GM12873 (cell line): ENCODE measurements around the gene GCSAM.

Experiments used
- TF ChIP-seq, protein P1 (sequence below): IDR thresholded peaks from 2 replicates; pipeline ENCODE4 v1.5.1; 2012; ENCODE audit warnings: low read depth, mild to moderate bottlenecking, moderate library complexity, low read length, control low read depth; ENCODE audit not compliant: insufficient read depth; ENCODE audit errors: missing control alignments

Gene GCSAM, protein sequence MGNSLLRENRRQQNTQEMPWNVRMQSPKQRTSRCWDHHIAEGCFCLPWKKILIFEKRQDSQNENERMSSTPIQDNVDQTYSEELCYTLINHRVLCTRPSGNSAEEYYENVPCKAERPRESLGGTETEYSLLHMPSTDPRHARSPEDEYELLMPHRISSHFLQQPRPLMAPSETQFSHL

DNA sequence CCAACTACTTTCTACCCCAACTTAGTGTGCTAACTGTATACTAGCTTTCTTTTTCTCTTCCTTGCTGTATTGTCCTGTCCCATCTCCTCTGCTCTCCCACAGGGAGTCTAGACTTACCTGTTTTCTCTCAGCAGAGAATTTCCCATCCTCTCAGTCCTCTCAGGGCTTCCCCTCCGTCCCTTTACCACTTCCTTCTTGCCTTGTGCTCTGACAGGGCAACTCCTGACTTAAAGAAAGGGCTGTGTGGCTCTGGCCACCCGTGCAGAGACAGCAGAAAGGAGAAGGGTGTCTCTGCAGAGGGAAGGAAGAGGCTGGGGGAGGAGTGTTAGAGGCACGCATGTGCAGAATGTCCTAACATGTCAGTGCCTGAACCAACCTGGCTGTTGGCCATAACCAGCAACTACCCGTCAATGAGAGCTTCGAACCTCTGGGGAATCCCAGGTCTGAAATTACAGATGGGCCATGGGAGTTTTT is at the start of gene GCSAM:
TSS of gene GCSAM (minus strand) at position 274 of the 474 bp plus-strand sequence. CDS start at position 146, 128 bp downstream.
- TF ChIP-seq, protein P1, sequence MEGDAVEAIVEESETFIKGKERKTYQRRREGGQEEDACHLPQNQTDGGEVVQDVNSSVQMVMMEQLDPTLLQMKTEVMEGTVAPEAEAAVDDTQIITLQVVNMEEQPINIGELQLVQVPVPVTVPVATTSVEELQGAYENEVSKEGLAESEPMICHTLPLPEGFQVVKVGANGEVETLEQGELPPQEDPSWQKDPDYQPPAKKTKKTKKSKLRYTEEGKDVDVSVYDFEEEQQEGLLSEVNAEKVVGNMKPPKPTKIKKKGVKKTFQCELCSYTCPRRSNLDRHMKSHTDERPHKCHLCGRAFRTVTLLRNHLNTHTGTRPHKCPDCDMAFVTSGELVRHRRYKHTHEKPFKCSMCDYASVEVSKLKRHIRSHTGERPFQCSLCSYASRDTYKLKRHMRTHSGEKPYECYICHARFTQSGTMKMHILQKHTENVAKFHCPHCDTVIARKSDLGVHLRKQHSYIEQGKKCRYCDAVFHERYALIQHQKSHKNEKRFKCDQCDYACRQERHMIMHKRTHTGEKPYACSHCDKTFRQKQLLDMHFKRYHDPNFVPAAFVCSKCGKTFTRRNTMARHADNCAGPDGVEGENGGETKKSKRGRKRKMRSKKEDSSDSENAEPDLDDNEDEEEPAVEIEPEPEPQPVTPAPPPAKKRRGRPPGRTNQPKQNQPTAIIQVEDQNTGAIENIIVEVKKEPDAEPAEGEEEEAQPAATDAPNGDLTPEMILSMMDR, result no peak

DNA sequence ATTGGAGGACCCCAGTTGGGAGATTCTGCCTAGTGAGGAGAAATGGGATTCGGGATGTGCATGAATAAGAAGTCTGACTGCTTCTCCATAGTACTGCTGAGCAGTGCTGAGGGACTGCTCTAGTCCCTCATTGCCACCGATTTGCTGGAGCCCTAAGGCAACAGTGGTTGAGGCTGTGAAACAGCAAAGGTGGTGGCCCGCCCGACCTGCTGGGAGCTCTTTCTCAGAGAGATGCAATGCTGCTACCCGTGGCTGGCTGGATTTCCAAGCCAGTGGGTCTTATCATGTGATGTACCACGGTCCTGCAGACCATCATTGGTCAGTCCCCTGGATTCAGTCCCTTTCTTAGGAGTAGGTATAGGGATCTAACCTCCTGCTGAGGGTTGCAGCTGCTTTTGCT is 42.6 kb upstream of the GCSAM start:
- TF ChIP-seq, protein P1, result no peak

DNA sequence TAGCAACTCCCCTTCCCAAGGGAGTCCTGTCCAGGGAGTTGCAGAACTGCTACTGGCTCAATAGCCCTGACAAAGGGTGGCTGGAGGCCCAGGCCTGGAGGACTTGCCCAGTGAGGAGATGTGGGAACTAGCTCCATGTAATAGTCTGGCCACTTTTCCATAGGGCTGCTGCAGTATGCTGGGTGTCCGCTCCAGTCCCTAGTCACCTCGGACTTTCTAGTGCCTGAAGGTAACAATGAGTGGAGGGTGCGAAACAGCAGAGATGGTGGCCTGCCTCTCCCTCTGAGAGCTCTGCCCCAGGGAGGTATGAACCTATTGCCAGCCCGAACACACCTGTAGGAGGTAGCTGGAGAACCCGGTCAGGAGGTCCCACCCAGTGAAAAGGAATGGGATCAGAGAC is 42.0 kb upstream of the GCSAM start:
- TF ChIP-seq, protein P1, result no peak

DNA sequence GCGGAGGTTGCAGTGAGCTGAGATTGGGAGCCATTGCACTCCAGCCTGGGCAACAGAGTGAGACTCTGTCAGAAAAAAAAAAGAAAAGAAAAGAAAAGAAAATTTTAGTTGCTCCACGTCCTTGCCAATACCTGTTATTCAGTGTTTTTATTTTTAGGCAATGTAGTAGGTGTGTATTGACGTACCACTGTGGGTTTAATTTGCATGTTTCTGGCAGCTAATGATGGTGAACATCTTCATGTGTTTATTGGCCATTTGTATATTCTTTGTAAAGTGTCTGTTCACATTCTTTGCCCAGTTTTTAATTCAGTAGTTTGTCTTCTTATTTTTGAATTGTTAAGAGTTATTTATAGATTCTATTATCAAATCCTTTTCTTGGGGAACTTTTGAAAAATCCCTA is 38.1 kb upstream of the GCSAM start:
- TF ChIP-seq, protein P1, result no peak

DNA sequence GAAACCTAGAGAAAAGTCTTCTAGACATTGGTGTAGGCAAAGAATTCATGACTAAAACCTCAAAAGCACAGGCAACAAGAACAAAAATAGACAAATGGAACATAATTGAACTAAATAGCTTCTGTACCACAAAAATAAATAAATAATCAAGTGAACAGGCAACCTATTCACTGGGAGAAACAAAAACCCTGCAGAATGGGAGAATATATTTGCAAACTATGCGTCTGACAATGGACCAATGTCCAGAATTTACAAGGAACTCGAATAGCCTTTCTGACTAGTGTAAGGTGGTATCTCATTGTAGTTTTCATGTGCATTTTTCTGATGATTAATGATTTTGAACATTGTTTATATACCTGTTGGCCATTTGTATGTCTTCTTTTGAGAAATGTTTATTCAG is 37.0 kb upstream of the GCSAM start:
- TF ChIP-seq, protein P1, result no peak

DNA sequence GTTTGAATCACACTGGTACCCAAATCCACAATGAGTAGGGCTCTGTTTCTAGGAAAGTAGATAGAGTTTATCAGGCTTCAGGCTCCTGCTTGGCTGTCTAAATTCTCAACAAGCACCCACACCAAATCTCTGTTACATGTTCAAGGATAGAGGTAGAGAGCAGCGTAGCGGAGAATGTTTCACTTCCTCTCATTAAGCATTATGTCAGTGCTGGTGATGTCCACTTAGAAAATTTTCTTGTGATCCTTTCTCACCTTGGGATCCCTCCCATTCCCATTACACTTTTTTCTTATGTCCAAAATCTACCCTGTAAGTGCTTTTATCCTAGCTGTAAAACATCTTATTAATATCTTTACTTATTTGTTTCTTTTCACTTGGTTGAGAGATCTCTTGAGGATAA is 34.7 kb upstream of the GCSAM start:
- TF ChIP-seq, protein P1, result no peak

DNA sequence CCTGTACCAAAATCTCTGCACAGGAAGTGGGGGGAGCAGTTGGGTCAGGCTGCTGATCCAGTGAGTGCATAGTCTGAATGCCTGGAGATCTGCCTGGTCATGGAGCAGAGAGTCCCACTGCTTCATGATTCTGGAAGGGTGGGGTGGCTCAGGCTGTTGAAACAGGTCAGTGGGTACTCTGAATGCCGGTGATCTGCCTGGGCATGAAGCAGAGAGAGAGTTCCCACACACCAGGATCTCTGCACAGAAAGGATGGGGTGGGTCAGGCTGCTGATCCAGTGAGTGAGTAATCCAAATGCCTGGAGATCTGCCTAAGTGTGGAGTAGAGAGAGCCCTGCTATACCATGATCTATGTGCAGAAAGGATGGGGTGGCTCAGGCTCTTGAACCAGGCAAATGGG is 16.1 kb upstream of the GCSAM start:
- TF ChIP-seq, protein P1, result no peak
